ENCODE measurements around the gene SH3YL1.

DNA sequence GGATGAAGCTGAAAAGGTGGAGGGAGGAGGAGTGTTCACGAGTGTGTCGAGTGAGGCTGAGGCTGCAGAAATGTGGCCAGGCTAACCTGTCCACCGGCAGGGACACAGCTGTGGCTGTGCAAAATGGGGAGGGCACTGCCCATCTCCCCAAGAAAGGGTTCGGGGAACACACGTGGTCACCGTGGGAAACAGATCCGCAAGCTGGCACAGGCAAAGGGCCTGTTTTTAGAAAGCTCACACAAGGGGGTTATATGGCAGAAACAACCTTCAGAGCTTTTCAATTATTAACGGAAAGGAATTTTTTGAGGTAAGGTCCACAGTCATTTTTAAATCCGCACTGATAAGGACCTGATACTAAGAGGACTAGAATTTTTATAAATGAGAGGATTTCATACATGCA, 35.7 kb downstream of the SH3YL1 start:
- TF ChIP-seq, protein P1, sequence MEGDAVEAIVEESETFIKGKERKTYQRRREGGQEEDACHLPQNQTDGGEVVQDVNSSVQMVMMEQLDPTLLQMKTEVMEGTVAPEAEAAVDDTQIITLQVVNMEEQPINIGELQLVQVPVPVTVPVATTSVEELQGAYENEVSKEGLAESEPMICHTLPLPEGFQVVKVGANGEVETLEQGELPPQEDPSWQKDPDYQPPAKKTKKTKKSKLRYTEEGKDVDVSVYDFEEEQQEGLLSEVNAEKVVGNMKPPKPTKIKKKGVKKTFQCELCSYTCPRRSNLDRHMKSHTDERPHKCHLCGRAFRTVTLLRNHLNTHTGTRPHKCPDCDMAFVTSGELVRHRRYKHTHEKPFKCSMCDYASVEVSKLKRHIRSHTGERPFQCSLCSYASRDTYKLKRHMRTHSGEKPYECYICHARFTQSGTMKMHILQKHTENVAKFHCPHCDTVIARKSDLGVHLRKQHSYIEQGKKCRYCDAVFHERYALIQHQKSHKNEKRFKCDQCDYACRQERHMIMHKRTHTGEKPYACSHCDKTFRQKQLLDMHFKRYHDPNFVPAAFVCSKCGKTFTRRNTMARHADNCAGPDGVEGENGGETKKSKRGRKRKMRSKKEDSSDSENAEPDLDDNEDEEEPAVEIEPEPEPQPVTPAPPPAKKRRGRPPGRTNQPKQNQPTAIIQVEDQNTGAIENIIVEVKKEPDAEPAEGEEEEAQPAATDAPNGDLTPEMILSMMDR (IDR thresholded peaks at IDR 0.05) = no peak
- TF ChIP-seq POLR2A (IDR thresholded peaks at IDR 0.05) (no peak), POLR2AphosphoS5 (IDR thresholded peaks at IDR 0.05) (no peak)

Data from gastroesophageal sphincter (tissue), 3 donors.